Activated T-cell treated with anti-CD3 and anti-CD28 coated beads, Interleukin-2, amount 50 U/mL, for 1 hour (primary cell): Measurements from ENCODE around the gene SMIM23.

Source experiments
- DNase-seq: peaks from one replicate; pipeline ENCODE4 v3.0.0-alpha.2; 2020

SMIM23 gene

DNA sequence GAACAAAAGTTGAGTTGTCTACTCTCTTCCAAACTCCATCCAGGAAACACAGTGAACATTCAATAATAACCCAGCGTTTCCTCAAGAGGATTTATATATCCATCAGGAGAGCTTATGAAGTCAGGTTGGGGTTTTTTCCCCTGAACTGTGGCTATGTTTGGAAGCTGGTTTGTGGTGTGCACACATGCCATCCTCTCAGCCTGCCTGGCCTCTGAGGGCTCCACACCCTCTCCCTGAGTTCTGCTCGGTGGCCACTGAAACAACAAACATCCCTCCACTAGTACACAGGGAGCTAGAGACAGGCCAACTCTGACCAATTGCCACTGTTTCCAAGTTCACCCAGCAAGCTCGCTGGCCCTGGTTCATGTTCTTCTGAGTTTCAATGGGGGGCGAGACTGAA lies 35.7 kb downstream of the SMIM23 start:
- DNase-seq = no peak

DNA sequence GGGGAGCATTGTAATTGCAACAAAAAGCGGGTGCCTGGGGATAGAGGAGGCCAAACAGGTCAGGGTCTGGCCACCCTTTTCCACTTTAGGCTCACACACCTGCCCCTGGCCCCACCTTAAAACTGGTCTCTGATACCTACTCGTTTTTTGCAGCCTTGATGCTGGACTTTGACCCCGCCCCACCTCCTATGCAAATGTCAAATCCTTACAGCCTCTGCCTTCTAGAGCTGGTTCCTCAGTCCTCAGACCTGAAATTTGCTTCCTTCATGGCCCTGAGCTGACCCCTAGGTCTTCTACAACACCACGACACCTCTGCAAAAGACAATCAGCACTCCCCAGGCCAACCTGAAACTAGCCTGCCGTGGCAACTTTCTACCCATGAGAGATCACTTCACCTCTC lies 37.7 kb downstream of the SMIM23 start:
- no peak for DNase-seq

DNA sequence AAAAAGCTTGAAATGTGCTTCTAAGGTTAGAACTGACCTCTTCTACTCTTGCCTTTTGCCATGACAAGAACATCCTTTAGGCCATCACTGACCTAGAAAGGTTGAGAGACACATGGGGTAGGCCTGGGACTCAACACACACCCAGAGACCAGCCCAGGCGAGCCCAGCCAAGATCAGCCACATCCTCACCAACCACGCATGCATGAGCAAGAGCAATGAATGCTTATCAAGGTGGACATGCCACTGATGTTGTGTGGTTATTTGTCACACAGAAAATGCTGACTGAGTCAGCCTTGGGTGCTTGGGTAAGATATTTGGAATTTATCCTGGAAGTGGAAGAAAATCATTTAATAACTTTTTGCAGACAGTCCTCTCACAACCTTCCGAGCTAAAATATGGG lies 39.4 kb downstream of the SMIM23 start:
- DNase-seq = no peak

DNA sequence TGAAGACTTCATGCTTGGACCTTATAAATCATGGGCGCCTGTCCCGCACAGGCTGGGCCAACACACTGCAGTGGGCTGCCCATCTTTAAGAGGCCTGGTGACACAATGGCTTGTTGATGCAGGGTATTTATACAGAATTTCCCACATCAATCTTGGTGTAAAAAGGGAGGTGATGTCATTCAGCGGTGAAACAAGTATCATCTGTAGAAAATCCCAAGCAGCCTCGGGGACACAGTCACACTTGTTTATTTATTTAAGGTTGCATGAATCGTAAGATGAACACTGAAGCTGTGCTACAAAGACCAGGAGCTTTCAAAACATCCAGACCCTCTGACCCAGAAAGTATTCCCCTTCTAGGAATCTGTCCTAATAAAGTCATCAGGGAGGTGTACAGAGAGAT lies 40.5 kb downstream of the SMIM23 start:
- DNase-seq = no peak

DNA sequence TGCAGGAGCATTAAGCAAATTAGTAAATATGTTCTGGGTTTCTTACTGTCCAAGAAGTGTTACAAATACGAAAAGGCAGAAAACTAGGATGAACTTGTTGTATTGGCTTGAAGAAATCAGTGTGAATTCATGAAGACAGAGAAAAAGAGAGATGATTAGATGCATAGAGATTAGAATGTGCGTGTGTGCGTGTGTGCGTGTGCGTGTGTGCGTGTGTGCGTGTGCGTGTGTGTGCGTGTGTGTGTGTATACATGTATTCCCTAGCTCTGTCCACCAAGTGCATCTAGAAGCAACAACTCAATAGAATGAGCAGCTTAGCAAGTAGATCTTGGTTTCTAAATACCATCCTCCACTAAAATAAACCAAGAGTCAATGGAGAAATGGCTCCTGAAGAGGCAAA lies 41.5 kb downstream of the SMIM23 start:
- DNase-seq = no peak

DNA sequence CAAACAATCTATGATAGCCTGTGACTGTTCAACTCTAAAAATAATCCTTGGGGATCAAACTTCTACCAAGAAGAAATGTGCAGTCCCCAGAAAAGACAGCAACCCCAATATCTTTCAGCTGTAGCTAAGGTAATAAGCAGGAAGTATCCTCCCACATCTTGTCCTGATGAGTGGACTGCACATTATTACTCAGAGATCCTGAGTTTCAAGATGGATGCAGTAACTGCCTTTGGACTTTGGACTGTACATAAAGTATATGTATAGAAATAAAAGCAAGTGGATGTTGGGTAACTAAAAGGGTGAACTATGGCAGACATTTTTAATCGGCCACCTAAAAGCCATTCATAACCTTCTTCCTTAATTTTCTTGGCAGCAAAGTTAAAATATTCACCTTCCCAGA lies 45.1 kb downstream of the SMIM23 start:
- DNase-seq = no peak

DNA sequence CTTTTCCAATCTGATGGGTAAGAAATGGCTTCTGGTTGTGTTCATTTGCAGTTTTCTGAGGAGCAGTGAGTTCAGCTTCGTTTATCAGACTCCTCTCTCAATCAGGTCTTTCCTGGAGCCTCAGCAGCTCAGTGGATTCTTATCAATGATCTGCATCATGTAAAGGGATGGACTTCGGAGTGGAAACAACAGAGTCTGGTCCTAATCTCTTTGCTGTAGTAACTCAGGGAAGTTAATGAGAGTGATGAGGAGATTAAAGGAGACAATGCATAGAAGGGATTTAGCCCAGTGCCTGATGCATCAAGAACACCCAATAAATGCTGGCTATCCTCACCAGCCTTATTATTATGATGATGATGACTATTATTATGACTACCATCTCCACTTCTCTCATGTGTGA lies 47.2 kb downstream of the SMIM23 start:
- no peak for DNase-seq

DNA sequence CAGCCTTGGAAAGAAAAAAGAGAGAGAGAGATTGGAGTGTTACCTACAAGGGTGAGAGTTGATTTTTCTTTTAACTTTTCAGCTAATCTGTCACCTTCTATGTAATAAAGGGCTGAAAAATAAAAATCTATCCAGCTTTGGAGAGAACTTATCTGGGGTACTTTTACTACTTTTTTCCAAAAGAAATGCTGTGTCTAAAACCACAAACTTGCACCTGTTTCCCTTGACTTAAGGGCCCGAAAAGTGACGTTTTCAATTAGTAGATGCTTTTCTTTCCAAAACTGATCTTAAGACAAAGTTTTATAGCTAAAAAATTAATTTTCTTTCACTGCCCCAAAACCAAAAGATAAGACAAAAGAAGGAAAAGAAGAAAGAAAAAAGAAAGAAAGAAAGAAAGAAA lies 48.8 kb downstream of the SMIM23 start:
- no peak for DNase-seq

DNA sequence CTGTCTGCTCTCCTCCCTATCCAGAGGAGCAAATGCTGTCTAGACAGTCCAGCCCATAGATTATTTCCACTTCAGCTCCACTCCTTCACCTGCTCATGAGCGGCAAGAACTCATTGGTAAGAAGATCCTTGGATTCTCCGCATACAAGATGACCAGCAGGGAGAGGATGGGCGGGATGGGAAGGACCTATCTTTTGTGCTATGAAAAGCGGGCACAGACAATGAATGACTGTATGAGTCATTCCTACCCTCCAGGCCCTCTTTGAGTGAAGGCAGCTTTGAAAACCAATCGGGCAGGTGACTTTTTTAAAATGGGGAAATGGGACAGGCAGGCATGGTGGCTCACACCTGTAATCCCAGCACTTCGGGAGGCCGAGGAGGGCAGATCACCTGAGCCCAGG lies 49.4 kb downstream of the SMIM23 start:
- no peak for DNase-seq

DNA sequence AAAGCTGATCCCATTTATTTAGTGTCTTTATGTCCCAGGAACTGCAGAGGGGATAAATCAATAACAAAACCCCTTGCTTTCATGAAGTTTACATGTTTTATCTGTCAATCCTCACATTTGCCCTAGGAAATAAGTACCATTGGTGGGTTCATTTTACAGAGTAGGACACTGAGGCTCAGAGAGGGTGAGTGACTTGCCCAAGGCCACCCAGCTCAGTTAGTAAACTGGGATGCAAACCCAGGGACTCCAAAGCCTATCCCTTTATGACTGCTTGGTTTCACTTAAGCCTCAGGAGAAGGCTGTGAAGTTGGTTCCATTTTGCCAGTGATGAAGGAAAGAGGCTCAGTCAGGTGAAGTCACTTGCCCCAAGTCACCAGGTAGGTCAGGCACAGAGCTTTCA lies 51.9 kb downstream of the SMIM23 start:
- DNase-seq = no peak

DNA sequence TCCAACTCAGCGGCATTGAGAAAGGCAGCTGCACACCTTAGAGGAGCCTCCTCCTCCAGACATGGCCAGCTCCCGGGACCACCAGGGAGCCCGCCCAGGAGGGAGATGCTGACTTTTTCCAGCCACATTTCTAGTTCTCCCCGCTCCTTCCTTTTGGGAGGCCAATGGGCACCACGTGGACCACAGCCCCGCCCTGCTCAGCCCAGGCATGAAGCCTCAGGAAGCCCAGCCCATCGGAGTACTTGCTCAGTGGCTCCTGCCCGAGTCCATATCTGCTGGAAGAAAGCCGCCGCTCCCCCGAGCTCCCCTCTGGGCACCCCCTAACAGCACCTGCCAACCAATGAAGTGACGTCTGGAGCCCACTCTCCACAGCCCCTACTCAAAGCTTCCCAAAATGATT lies 52.4 kb downstream of the SMIM23 start:
- no peak for DNase-seq

DNA sequence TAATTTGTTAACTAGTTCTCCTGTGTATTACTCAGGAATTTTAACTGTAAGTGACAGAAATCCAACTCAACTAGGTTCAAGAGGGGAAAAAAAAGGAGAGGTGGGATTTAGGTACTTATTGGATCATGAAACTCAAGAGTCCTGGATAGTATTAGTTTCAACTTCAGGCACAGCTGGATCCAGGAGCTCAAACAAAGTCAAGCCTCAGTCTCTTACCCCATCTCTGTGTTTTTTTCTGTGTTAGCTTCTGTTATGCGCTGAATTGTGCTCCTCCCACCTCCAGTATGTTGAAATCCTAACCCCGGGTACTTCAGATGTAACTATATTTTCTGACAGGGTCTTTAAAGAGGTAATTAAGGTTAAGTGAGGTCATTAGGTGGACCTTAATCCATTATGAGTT lies 53.5 kb downstream of the SMIM23 start:
- no peak for DNase-seq

DNA sequence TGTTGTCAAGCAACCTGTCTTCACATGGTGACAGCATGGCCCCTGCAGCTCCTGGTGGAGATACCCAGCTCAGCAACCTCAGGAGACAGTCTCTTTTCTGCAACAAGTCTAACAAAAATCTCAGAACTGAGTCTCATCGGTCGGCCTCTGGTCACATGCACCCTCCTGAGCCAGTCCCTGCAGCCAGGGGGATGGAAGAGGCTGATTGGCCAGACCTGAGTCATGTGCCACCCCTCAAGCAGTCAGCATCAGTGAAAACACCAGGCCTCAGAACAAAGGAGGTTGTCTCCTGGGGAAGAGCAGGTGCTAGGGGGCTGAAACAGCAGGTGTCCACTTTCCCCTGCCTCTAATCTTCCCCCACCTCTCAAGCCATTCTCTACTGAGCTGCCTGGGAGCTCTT lies 54.4 kb downstream of the SMIM23 start:
- DNase-seq = no peak
